Endothelial cell of umbilical vein (primary cell): Measurements from ENCODE around the gene MLPH. TPM values are rescaled to one million over a fixed set of nuclear protein-coding genes. Genes with fewer than 3 reads are reported as not detected.

Experiments
- BruUV-seq: library from RNA; stranded (reverse); fragments of 400-500 nt; replicated peaks from 2 replicates; lab custom pipeline; 2021; lab: Mats Ljungman, UMichigan
- CTCF ChIA-PET: fragments of 300-600, 350-600 bp; sonication (Branson Sonifier 250); formaldehyde crosslinking; loops from one replicate; lab custom pipeline; 2021; ENCODE audit warnings: antibody characterized with exemption, inconsistent platforms; lab: Charles Lee
- POLR2A ChIA-PET: fragments of 300-600, 350-600 bp; sonication (Branson Sonifier 250); formaldehyde crosslinking; loops from one replicate; lab custom pipeline; 2021; ENCODE audit warnings: antibody characterized with exemption, inconsistent platforms; lab: Charles Lee
- DNase-seq: peaks from one replicate; pipeline ENCODE4 v3.0.0-alpha.2; 2011; ENCODE audit warnings: low read depth, low spot score
- FAIRE-seq: peaks from 2 replicates; lab custom pipeline; 2011; peaks lifted over from hg19 to GRCh38; lab: Jason Lieb, UNC
- H2AFZ ChIP-seq: 2 replicates; pipeline ENCODE4 v1.6.0; 2012; ENCODE audit warnings: low read depth, low read length, control low read depth, inconsistent platforms
- H3K27ac ChIP-seq: 2 replicates; pipeline ENCODE4 v1.5.1; 2011; ENCODE audit warnings: low read depth, mild to moderate bottlenecking, control low read depth, low read length, moderate library complexity; ENCODE audit not compliant: insufficient read depth
- H3K27me3 ChIP-seq, 2 experiments: 2 replicates each; pipeline versions ENCODE4 v1.6.0 to v1.6.1; 2011; ENCODE audit warnings: low read length in 2 of 2, mixed read lengths in 1 of 2; ENCODE audit not compliant: control insufficient read depth in 2 of 2, insufficient read depth in 2 of 2
- H3K36me3 ChIP-seq, 2 experiments: 2 replicates in 1 of 2; 3 replicates in 1 of 2; pipeline ENCODE4 v1.5.1; 2011; ENCODE audit warnings: low read length in 2 of 2, mild to moderate bottlenecking in 1 of 2, moderate library complexity in 1 of 2; ENCODE audit not compliant: control insufficient read depth in 2 of 2, insufficient read depth in 2 of 2; ENCODE audit errors: extremely low read depth in 1 of 2
- H3K4me1 ChIP-seq: 3 replicates; pipeline ENCODE4 v1.5.1; 2011; ENCODE audit warnings: mild to moderate bottlenecking, low read length; ENCODE audit not compliant: control insufficient read depth, insufficient read depth; ENCODE audit errors: extremely low read depth
- H3K4me2 ChIP-seq: 2 replicates; pipeline ENCODE4 v1.6.1; 2011; ENCODE audit warnings: low read length, control low read depth, mixed read lengths; ENCODE audit not compliant: insufficient read depth
- H3K4me3 ChIP-seq, 3 experiments: fragments of 200-600 bp in 1 of 3; sonication (generic), shearing (Covaris generic) in 1 of 3; replicated peaks in 1 of 3; 2 replicates each; pipeline ENCODE4 v1.5.1; 2011 to 2016; ENCODE audit warnings: control low read depth in 3 of 3, low read length in 3 of 3, mild to moderate bottlenecking in 2 of 3, inconsistent platforms in 1 of 3, low read depth in 1 of 3, moderate library complexity in 1 of 3; ENCODE audit not compliant: insufficient read depth in 1 of 3
- H3K79me2 ChIP-seq: 2 replicates; pipeline ENCODE4 v1.6.0; 2012; ENCODE audit warnings: low read length, inconsistent platforms; ENCODE audit not compliant: control insufficient read depth, insufficient read depth
- H3K9ac ChIP-seq: replicated peaks from 2 replicates; pipeline ENCODE3; 2011; ENCODE audit warnings: low read length, control low read depth; ENCODE audit not compliant: insufficient read depth; ENCODE audit errors: extremely low read depth
- H3K9me1 ChIP-seq: replicated peaks from 3 replicates; pipeline ENCODE4 v1.6.0; 2011; ENCODE audit warnings: mild to moderate bottlenecking, low read length; ENCODE audit not compliant: control insufficient read depth, insufficient read depth; ENCODE audit errors: extremely low read depth
- H3K9me3 ChIP-seq: replicated peaks from 2 replicates; pipeline ENCODE4 v1.5.1; 2012; ENCODE audit warnings: low read length, inconsistent platforms; ENCODE audit not compliant: control insufficient read depth, insufficient read depth
- H4K20me1 ChIP-seq: replicated peaks from 2 replicates; pipeline ENCODE3; 2011; ENCODE audit warnings: mild to moderate bottlenecking, low read length; ENCODE audit not compliant: control insufficient read depth, insufficient read depth; ENCODE audit errors: extremely low read depth
- CTCF ChIP-seq, 2 donors: IDR thresholded peaks; 1 replicate in 1 of 2; 2 replicates in 1 of 2; pipeline ENCODE4 v1.5.1; 2011; ENCODE audit warnings: low read length in 2 of 2, mild to moderate bottlenecking in 2 of 2, moderate library complexity in 2 of 2, control low read depth in 1 of 2, inconsistent platforms in 1 of 2, low read depth in 1 of 2; ENCODE audit not compliant: insufficient read depth in 1 of 2; ENCODE audit errors: extremely low read depth in 1 of 2
- EZH2 ChIP-seq: IDR thresholded peaks from 2 replicates; pipeline ENCODE4 v1.6.1; 2012; ENCODE audit warnings: borderline replicate concordance, low read depth, mild to moderate bottlenecking, moderate library complexity, low read length, inconsistent platforms; ENCODE audit not compliant: severe bottlenecking
- FOS ChIP-seq: IDR thresholded peaks from 2 replicates; pipeline ENCODE4 v1.6.1; 2011; ENCODE audit warnings: mild to moderate bottlenecking, low read length, moderate library complexity, borderline replicate concordance; ENCODE audit not compliant: insufficient read depth
- GATA2 ChIP-seq: IDR thresholded peaks from 2 replicates; pipeline ENCODE4 v1.7.0; 2011; ENCODE audit warnings: low read depth, mild to moderate bottlenecking, moderate library complexity, mixed read lengths, low read length; ENCODE audit not compliant: insufficient read length, insufficient read depth
- JUN ChIP-seq: IDR thresholded peaks from 2 replicates; pipeline ENCODE4 v1.6.1; 2011; ENCODE audit warnings: borderline replicate concordance, low read depth; ENCODE audit not compliant: insufficient read length, insufficient read depth
- MYC ChIP-seq: IDR thresholded peaks from one replicate; pipeline ENCODE4 v1.6.1; 2011; ENCODE audit warnings: mild to moderate bottlenecking, low read depth, low read length
- POLR2A ChIP-seq: IDR thresholded peaks from 2 replicates; pipeline ENCODE4 v1.6.1; 2012; ENCODE audit warnings: low read depth, mild to moderate bottlenecking, control low read depth, low read length
- POLR2AphosphoS5 ChIP-seq: IDR thresholded peaks from 2 replicates; pipeline ENCODE4 v1.6.1; 2012; ENCODE audit warnings: low read depth, mild to moderate bottlenecking, control low read depth, low read length, moderate library complexity; ENCODE audit not compliant: insufficient read depth
- dilution Hi-C: fragments of 300-500 bp; cut with MboI; formaldehyde crosslinking; loops from one replicate; pipeline ENCODE4 v1.15.0; 2019; ENCODE audit warnings: low sequenced_read_pairs; ENCODE audit not compliant: extremely low pct_ligation_motif_present
- intact Hi-C: fragments of 100-400 bp; cut with micrococcal nuclease; formaldehyde crosslinking; loops from one replicate; pipeline ENCODE4 v1.10.0; 2022
- polyA plus RNA-seq, 4 experiments: library from polyadenylated mRNA; depleted of rRNA in 3 of 4; stranded (reverse) in 3 of 4; unstranded in 1 of 4; fragments of >200 nt; gene quantifications; 2 replicates each; pipeline versions ENCODE4 v1.2.1 to v1.2.3, GENCODE V29; 2011 to 2012; ENCODE audit warnings: missing spikeins in 1 of 4
- total RNA-seq: library from RNA; stranded (reverse); gene quantifications from 2 replicates; pipeline ENCODE4 v1.2.3, GENCODE V29; 2021
- TF ChIP-seq, protein P1 (sequence below): IDR thresholded peaks from 2 replicates; pipeline ENCODE4 v1.6.1; 2011; ENCODE audit not compliant: insufficient read depth, insufficient read length

The MLPH gene
- total and polyA plus RNA-seq, 2 donors (not counting 3 experiments of a cell fraction or from before 2014, with no cell fraction given): not detected

DNA sequence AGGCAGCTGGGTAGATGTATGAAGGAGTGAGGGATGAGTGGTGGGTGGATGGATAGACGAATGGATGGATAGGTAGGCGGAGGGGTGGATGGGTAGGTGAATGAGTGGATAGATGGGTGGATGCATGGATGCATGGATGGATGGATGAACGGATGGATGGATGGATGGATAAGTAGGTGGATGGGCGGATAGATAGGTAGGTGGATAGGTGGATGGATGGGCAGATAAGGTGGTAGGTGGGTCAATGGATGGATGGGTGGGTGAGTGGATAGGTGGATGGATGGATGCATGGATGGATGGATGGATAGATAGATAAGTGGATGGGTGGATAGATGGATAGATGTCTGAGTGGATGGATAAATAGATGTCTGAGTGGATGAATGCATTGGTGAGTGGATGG is 30.1 kb downstream of the MLPH start:
- ChIA-PET CTCF (interaction anchor here (8.7 kb wide), 1 partner anchor 57 kb away, joined by 295 read pairs; no protein-coding TSS in a partner anchor), POLR2A (no interaction called here)
- no peaks in the 10 kb centered on the region for H3K9me3 ChIP-seq
- BruUV-seq: no TSS peak
- no peak for DNase-seq
- no peaks in the 10 kb centered on the region for H4K20me1 ChIP-seq
- no peak overlapping the region for H3K4me3 ChIP-seq
- H2AFZ ChIP-seq: no peak overlapping the region
- no peak for FAIRE-seq
- intact Hi-C loops (loop anchor here (10.0 kb wide), 1 partner anchor 748 kb away; no protein-coding TSS in a partner anchor), dilution Hi-C loops (no loop called here)
- H3K4me2 ChIP-seq: no peak overlapping the region
- H3K27ac ChIP-seq: no peak overlapping the region
- no peaks in the 10 kb centered on the region for H3K4me1 ChIP-seq
- H3K9ac ChIP-seq: no peak overlapping the region
- no peaks in the 10 kb centered on the region for H3K9me1 ChIP-seq
- H3K79me2 ChIP-seq: no peaks in the 10 kb centered on the region
- TF ChIP-seq POLR2AphosphoS5: no peak
- no peak for TF ChIP-seq EZH2
- no peaks in the 10 kb centered on the region for H3K36me3 ChIP-seq
- H3K27me3 ChIP-seq: no peaks in the 10 kb centered on the region

- Histone ChIP-seq H3K27me3 (no peaks in the 10 kb centered on the region), H3K27ac (no peak overlapping the region), H3K79me2 (no peaks in the 10 kb centered on the region), H2AFZ (no peak overlapping the region), H4K20me1 (no peaks in the 10 kb centered on the region), H3K9ac (no peak overlapping the region), H3K9me3 (no peaks in the 10 kb centered on the region), H3K4me1 (no peaks in the 10 kb centered on the region), H3K9me1 (no peaks in the 10 kb centered on the region), H3K4me3 (no peak overlapping the region), H3K4me2 (no peak overlapping the region), H3K36me3 (no peaks in the 10 kb centered on the region)
- CTCF ChIA-PET: no interaction called here
- no peak for FAIRE-seq
- TF ChIP-seq GATA2 (no peak), MYC (no peak), CTCF (IDR thresholded peaks at IDR 0.05; ENCODE audit: extremely low read depth in 1 of 2, insufficient read depth in 1 of 2, low read depth in 1 of 2, low read length in 2 of 2) (no peak), POLR2AphosphoS5 (no peak), POLR2A (no peak), FOS (no peak), JUN (no peak), EZH2 (no peak)
- TF ChIP-seq, protein P1, sequence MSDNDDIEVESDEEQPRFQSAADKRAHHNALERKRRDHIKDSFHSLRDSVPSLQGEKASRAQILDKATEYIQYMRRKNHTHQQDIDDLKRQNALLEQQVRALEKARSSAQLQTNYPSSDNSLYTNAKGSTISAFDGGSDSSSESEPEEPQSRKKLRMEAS: no peak
- dilution Hi-C loops (no loop called here), intact Hi-C loops (loop anchor here (10.0 kb wide), 1 partner anchor 747 kb away; no protein-coding TSS in a partner anchor)
- no TSS peak for BruUV-seq
- POLR2A ChIA-PET: no interaction called here
- no peak for DNase-seq
Observed at GRCh38 chr2:237517990-237518389, 30.9 kb downstream of the MLPH start.
